ENCODE results near the gene SPATA6L.

The SPATA6L gene

GRCh38 chr9:4600368-4600767 lies 65.9 kb downstream of the SPATA6L start:
- DNase-seq (ENCODE audit: low read depth): no peak
- TF ChIP-seq, protein P1, sequence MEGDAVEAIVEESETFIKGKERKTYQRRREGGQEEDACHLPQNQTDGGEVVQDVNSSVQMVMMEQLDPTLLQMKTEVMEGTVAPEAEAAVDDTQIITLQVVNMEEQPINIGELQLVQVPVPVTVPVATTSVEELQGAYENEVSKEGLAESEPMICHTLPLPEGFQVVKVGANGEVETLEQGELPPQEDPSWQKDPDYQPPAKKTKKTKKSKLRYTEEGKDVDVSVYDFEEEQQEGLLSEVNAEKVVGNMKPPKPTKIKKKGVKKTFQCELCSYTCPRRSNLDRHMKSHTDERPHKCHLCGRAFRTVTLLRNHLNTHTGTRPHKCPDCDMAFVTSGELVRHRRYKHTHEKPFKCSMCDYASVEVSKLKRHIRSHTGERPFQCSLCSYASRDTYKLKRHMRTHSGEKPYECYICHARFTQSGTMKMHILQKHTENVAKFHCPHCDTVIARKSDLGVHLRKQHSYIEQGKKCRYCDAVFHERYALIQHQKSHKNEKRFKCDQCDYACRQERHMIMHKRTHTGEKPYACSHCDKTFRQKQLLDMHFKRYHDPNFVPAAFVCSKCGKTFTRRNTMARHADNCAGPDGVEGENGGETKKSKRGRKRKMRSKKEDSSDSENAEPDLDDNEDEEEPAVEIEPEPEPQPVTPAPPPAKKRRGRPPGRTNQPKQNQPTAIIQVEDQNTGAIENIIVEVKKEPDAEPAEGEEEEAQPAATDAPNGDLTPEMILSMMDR (conservative IDR thresholded peaks at IDR 0.05; ENCODE audit: low read depth, low read length): no peak
- H3K4me3 ChIP-seq (ENCODE audit: low read length): no peak overlapping the region

GRCh38 chr9:4596165-4596922 lies 69.9 kb downstream of the SPATA6L start:
- no peak overlapping the region for H3K4me3 ChIP-seq (ENCODE audit: low read length)
- TF ChIP-seq, protein P1 (conservative IDR thresholded peaks at IDR 0.05; ENCODE audit: low read depth, low read length): no peak
- DNase-seq (ENCODE audit: low read depth): no peak

DNA sequence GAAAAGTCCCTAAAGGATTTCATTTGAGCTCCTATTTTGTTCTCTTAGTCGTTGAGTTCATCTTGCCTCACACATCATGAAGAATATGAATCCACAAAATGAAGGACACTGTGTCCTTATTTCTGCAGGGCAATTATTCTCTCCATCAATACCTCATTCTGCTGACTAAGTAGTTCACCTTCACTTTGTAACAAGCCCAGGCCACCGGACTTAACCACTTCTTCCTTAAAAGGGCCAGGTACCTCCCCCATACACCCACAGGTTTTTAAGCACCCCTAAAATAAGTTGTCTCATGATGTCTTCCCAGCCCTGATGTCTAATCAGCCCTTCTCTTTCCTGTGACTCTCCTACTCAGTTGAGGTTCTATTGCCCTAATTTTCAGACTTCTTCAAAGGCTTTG lies 71.3 kb downstream of the SPATA6L start:
- TF ChIP-seq, protein P1 (conservative IDR thresholded peaks at IDR 0.05; ENCODE audit: low read depth, low read length): no peak
- DNase-seq (ENCODE audit: low read depth): no peak
- H3K4me3 ChIP-seq (ENCODE audit: low read length): no peak overlapping the region

GRCh38 chr9:4594545-4594944 lies 71.7 kb downstream of the SPATA6L start:
- TF ChIP-seq, protein P1 (conservative IDR thresholded peaks at IDR 0.05; ENCODE audit: low read depth, low read length): no peak
- peak; percentile 19 for DNase-seq (ENCODE audit: low read depth)
- no peak overlapping the region for H3K4me3 ChIP-seq (ENCODE audit: low read length)

DNA sequence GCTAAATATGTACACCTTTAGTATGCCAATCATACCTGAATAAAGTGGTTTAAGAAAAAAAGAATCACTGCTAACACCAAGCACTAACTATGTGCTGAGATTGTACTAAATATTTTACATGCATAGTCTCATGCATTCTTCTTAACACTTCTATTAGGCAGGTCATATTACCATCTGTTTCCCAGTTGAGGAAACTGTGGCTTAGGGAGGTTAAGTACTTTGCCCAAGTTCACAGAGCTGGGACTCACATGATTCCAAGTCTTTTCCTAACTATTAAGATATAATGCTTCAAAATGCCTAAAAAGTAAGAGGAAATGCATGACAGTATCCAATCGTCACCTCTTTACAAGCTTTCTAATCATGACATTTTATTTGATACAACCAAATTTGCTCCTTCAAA lies 73.4 kb downstream of the SPATA6L start:
- TF ChIP-seq, protein P1 (conservative IDR thresholded peaks at IDR 0.05; ENCODE audit: low read depth, low read length): no peak
- DNase-seq (ENCODE audit: low read depth): peak; percentile 38

GRCh38 chr9:4592295-4592694 lies 74.0 kb downstream of the SPATA6L start:
- TF ChIP-seq, protein P1 (conservative IDR thresholded peaks at IDR 0.05; ENCODE audit: low read depth, low read length): no peak
- no peak for DNase-seq (ENCODE audit: low read depth)

More for the DNA sequence above, 73.4 kb downstream of the SPATA6L start:
- H3K4me3 ChIP-seq (ENCODE audit: low read length): no peak overlapping the region

DNA sequence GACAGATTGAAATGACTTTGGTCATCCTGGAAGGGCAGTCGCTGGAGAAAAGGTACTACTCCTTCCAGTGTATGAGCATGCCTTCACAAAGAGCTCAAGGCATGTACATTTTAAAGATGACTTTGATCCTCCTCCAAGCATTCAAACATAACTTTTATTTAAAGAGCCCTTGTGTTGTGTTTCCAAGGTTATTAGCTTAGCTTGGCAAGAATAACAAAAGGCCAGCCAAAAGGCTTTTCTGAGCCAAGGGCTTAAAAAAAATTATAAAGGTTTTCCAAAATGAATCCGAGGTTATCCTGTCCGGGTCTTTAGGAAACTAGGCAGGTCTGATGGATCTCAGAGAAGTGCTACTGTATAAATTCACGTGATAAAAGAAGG lies 75.2 kb downstream of the SPATA6L start:
- peak; percentile 34 for DNase-seq (ENCODE audit: low read depth)
- TF ChIP-seq, protein P1 (conservative IDR thresholded peaks at IDR 0.05; ENCODE audit: low read depth, low read length): no peak
- no peak overlapping the region for H3K4me3 ChIP-seq (ENCODE audit: low read length)

More at GRCh38 chr9:4592295-4592694, 74.0 kb downstream of the SPATA6L start:
- H3K4me3 ChIP-seq (ENCODE audit: low read length): no peak overlapping the region
